NCI-H69 (cell line): Measurements from ENCODE around the gene MTHFD1.

Experiments
- DNase-seq: peaks from one replicate; lab custom pipeline; 2025; lab: John Stamatoyannopoulos, UW

The MTHFD1 gene

DNA sequence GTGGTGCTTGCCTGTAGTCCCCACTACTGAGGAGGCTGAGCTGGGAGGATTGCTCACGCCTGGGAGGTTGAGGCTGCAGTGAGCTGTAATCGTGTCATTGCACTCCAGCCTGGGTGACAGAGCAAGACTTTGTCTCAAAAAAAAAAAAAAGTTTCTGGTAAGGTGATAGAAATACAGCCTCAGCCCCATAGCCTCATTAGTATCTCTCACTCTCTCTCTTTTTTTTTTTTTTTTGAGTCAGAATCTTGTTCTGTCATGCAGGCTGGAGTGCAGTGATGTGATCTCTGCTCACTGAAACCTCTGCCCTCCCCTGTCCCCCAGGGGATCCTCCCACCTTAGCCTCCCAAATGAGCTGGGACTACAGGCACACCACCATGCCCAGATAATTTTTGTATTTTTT lies 19.2 kb downstream of the MTHFD1 start:
- no peak for DNase-seq

DNA sequence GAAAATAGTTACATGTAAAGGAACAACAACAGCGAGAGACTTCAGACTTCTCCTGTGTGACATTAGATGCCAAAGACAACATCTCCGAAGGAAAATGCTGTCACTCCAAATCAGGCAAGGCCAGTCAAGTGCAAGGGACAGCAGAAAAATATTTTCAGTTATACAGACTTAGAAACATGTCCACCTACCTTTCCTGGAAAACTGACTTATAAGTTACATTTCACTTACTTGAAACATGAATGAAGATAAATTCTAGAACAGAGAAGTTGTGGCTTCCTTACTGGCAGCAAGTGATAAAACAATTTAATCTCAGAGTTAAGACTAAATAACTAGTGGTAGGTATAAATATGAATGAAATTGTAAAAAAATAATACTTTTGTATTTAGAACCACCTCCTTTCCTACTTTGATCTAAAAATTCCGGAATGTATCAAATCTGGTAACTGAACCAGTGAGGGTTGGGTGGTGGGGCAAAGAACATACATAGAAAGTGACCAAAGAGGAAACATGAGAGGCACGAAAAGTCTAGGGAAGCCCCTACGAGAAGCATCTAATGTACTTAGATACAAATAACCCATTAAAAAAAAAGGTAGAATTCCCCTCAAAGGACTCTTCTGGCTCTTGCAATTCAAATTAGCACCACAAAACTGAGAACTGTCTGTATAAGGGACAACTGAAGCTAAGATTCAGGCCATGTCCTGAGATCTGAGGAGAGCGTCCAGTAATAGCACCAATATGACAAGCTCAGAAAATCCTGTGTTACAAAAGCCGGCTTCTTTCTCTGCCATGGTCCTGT lies 21.2 kb downstream of the MTHFD1 start:
- DNase-seq: no peak

DNA sequence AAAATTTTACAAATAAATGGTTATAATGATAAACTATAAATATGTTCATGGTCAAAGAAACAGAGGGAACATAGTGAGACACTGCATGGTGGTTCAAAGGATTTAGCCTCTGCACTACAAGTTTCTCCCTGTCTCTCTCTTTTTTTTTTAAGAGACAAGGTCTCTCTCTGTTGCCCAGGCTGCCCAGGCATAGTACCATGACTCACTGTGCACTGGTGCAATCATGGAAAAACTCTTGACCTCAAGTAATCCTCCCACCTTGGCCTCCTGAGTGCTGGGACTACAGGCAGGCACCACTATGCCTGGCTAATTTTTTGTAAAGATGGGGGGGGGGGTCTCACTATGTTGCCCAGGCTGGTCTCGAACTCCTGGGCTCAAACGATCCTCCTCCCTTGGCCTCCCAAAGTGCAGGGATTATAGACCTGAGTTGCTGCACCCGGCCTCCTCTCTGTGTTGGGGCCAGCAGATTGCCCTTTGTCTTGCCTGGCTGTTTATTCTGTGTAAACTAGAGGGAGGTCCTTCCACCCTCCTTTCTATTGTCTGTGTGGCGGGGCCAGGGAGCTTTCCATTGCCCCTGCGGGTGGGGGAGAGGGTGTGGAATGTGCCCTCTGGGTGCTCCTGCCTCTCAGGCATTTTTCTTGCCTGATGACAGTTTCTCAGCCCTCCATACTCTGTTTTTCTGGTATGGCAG lies 22.1 kb downstream of the MTHFD1 start:
- peak; percentile 85 for DNase-seq

DNA sequence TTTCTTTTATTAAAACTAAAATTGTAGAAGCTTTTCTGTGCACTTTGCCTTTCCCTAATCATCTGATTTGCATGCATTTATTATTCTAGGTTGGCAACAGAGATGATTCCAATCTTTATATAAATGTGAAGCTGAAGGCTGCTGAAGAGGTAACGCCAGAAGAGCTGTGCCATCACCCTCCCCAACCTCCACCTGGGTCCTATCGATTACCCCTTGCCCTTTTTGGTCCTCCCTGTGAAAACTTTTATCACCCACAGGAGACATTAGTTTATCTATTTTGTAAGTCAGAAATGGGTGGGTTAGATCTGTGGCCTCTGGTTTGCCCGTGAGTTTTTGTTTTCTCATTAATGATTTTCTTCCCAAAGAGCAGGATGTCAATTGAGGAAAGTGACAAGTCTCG lies 22.8 kb downstream of the MTHFD1 start:
- no peak for DNase-seq

DNA sequence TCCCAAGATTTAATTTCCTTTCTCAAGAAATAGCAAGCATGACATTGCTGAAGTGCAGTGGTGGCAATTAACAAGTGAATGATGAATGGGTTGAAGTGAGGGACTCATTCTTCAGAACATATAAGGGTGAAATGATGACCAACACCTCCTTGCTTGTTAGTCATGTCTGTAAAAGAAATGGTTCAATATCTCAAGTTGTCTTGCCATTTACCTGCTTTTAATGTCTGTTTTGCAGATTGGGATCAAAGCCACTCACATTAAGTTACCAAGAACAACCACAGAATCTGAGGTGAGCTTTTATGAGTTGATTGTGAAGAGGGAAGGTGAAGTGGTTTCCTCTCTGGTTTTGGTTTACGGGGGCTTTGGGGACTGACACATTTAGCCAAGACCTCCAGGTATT lies 24.1 kb downstream of the MTHFD1 start:
- DNase-seq: no peak

DNA sequence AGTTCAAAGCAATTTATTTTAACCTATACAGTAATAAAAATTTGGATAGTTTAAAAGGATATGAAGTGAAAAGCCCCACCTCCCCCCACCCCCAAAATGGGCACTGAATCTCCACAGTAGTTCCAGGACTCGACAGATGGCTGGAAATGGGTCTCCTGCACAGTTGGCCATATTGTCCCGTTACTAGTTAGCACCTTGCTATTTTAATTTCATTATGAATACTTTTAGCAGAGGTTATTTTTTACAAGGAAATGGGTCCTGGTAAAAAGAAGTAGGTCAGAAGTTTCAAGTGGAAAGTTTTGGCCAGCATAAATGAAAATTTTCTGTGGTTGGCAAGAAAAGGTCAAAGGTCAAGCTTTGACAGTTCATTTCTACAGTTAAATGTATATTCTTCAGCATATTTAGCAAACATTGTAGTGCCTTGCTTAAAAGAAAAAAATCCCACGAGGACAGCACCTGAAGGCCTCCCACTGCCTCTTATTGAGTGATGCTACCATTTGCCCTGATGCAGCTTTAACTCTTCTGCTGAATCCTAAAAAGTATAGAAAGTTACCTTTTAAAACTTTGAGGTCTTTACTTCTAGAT lies 28.3 kb downstream of the MTHFD1 start:
- no peak for DNase-seq

DNA sequence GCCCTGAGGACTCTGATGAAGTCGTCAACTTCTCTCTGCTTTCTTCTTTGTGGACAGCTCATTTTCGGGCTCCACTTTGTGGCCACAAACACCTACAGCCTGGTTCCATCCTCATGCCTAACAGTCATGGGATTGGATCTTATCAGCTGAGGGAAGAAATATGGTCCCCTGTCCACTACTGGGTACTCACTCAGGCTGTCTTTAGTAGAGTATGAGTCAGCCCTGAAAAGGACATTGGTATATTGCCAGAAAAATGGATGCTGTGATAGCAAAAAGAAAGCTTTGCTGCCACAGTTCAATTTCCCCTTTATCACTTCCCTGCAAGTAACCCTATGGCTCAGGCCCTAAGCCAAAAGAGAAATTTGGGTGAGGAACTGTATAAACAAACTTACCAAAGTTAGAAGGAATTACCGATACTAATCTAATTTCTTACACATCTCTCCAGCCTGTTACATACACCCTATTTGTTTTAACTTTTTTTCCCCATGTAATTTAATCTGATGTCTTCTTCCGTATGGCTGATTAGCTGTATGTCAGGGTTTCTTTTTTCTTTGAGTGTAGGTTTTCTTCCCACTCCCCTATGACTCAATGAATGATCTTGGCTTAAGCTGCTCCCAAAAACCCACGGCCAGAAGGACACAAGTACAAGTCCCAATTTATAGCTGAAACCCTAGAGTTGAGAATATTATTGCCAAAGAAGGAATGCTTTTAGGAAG lies 29.1 kb downstream of the MTHFD1 start:
- no peak for DNase-seq

DNA sequence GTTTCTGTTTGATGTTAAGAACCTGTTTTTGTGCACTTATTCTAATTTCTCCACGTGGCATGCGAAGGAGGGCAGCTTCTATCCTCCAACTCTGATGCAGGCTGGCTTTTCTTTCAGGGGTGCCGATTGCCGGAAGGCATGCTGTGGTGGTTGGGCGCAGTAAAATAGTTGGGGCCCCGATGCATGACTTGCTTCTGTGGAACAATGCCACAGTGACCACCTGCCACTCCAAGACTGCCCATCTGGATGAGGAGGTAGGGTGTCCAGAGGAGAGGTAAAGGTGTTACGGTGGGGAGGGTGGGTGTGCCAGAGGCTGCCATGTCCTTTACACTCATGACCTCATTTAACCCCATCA lies 29.6 kb downstream of the MTHFD1 start:
- DNase-seq: no peak

DNA sequence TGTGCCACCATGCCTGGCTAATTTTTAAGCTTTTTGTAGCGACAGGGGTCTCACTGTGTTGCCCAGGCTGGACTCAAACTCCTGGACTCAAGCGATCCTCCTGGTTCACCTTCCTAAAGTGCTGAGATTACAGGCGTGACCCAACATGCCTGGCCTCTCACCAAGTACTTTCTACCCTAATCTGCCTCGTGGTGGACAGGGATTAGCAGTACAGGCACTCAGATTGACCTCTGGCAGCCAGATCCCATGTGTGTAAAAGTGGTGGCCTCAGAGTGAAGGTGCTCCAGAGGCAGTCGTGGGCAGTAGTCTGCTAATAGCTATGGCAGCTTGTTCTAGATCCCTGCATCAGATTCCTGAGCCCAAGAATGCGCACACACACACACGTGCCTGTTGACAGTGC lies 30.9 kb downstream of the MTHFD1 start:
- DNase-seq: no peak

DNA sequence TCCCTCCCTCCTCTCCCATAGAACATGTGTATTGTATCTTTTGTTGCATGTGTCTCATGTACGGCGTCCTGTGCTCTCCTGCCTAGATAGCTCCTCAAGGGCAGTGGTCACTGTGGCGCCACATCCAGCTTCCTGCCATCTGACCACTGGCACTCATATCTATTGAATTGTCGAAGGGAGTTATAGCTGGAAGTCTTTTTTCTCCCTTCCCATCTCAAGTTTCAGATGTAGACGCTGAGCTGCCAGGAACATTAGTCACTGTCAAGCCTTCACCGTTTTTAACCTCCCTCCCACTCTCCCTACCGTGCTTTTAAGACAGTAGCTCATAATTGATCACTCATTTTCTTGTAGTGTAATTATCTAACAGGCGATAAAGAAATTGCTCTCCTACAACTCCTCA lies 33.0 kb downstream of the MTHFD1 start:
- peak; percentile 49 for DNase-seq

DNA sequence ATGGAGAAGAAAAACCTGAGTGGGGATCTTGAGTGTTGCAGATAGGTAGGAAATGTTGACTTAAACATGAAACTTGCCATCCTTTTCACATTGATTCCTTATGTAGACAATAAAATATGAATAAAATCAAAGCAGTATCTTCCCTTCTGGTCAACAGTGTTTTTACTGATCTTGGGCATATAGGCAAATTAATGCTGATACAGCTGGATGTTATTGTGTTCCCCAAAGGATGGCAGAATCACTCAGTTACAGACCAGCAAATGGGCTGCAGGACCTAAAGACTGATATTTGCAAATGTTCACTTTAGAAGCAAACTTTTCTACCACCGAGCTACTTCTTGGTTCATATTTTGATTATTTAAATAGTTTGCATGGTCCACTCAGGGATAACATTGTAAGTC lies 33.9 kb downstream of the MTHFD1 start:
- DNase-seq: no peak

DNA sequence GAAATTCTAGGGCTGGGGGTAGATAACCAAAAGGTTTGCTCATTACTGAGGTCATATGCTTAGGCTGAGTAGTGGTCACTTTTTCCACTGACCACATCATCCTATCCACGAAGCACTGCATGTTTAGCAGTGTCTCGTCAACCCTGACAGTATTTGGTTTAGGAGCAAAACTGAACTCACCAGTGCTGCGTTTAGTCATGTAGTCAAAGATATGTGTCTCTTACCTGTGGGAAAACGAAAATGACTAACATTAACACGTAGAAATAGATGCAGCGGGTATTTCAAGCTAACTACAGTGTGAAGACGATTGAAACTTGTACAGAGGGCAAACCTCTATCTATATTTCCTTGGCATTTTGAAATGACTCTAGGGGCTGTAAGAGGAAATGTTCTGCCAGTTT lies 34.6 kb downstream of the MTHFD1 start:
- DNase-seq: no peak

DNA sequence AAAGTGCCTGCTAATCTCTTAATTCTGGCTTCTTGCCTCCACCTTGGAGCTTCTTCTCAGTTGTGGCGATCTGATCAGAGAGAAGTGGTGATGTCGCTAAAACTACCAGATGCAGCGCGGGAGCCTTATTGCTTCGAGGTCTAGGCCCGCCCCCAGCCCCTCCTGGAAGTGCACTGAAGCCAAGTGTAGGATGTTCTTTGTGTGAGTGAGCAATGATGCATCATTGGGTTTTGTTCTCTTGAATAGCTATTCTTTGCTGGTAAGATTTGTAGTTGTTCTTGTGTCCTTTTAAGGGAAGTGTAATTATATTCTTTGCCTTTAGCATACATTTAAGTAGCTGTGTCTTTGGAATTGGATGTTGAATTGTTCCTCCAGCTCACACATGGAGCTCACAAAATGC lies 35.8 kb downstream of the MTHFD1 start:
- DNase-seq: no peak

DNA sequence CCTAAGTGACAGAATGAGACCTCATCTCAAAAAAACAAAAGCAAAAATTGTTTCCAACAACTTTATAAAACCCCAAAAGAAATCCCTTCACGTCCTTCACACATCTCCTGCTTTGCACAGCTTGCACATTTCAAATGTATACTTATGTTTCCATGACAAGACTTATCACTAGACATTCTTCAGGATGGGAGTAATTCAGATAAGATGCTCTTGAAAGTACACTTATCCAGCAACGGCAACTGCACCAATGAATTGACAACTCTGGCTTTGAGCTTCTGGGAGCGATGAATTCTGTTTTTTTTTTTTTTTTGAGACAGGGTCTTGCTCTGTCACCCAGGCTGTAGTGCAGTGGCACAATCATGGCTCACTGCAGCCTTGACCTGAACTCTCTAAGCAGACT lies 46.4 kb downstream of the MTHFD1 start:
- no peak for DNase-seq

DNA sequence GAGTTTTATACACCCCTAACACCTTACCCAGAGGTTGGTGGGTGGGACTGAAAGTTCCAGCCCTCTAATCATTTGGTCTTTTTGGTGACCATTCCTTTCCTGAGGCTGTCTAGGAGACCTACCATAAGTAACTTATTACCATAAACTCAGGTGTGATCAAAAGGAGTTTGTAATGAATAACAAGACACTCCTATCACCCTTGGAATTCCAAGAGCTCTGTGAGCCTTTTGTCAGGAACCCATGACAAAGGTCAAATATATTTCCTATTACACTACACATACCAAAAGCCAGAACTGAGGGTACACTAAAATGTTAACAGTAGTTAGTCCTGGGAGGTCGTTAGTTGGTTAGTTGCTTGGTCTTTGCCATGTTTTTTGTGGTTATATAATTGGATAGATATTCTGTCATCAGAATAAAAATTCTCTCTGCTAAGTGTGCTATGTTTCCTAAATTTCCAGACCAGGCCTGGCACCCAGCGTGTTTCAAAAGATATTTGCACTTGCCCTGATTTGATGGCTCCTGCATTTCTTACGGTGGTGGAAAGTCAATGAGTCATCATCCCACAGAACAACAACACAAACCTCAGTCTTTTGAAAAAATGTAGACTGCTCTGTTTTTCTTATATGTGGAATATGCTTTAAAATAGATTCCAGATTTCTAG lies 50.2 kb downstream of the MTHFD1 start:
- DNase-seq: no peak

DNA sequence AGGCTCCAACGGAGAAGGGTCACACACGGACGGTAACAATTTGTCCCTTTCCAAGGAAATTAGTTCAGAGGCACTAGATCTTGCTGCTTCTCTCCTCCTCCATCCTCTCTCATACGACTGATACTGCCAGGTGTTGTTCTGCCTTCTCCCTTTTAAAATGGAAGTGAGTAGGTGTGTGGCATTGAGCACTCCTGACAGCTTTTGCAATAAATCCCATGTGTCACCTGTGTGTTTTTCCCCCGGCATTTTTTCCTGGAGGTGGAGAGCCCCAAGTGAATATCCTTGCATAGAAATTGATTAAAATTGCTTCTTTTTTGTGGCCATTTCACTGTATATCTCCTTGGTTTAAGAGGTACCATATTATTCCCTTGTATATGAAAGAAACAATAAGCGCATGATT lies 51.0 kb downstream of the MTHFD1 start:
- no peak for DNase-seq

DNA sequence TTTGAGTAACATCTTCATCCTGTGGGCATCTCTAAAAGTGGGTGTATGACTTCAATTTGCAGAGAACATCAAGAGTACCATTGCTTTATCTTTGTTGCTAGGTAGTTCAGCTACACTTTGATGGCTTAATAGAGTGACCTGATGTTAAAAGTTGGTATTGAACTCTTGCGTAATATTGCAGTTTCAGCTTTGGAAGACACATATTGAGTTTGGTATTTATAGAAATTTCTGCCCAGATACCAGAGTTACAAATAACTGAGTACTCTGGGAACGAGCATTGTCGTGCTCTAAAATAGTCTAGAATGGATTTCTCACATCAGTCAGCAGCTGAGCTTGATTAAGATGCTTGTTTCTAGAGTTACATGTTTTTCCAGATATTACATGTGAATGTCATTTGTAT lies 52.3 kb downstream of the MTHFD1 start:
- no peak for DNase-seq

DNA sequence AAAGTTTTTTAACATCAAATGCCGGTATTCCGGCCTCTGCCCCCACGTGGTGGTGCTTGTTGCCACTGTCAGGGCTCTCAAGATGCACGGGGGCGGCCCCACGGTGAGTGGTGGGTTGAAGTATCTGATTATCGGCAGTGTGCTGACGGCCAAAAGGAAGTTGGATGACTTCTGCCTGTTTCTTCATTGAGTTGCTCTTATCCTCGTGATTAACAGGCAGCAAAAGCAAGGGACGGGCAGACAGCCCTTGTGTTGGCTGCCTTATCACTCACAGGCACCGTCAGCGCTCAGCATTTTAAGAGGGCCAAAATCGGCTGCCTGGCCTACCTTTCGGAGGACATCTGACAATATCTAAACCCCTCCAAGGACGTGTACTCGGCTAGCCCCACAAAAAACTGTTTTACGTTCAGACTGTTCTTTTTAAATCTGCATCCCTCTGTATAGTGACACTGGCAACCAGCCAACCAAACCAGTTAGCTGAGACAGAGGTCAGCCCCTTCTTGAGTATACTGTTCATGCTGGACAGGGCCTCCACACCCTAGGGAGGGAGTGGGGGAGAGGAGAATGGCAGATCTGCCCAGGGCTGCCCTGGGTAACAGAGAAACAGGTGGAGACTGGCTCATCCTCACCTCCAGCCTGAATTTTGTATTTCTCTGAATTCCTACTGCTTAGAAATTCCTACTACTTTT lies 54.3 kb downstream of the MTHFD1 start:
- no peak for DNase-seq

DNA sequence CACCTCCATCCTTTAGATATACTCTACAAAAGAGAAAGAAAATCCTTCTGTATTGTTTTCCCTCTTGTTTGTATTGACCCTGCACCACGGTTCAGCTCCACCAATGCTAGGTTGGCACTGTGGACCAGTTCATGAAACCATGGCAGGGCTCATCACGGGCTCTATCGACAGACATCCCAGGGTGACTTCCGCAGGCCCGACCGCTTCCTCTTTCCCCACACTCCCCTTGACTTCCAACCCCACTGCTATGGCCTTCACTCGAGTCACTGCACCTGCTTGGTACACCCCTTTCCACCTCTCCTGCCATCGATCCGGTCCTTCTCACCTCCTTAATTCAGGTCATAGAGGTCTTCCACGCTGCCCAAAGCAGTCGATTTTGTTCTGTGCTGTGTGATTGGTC lies 56.0 kb downstream of the MTHFD1 start:
- no peak for DNase-seq

DNA sequence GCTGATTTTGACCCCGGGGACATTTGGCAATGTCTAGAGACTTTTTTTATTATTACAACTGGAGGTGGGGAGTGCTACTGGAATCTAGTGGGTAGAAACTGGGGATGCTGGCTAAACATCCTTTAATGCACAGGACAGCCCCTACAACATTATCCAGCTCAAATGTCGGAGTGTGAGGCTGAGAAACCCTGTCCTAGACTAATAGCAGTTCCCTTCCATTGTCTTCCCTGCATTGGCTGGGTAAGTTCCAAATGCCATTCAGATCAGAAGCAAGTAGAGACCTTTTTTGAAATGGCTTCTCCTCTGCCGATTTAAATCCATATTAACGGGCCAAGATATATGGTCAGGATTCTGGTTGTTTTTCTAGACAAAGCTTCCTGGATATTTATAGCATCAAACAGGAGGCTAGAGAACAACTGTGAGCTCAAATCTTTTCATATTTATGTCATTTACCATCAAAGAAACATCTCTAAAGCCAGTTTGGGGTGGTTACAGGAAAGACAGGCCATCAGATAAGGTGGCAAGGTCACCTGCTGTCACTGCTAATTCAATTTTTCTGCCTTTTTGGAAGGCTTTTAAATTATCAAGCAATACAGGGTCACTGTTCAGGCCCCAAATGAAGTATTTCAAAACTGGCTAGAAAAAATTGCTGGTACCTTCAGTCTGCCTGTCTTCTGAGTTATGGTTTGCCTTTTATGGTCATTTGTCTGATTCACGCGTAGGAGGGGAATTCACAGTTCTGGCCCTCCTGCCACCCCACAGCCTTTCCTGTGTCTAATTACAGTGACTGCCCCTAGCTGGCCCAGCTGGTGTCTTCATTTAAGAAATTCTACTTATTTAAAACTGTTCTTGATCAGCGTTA lies 57.1 kb downstream of the MTHFD1 start:
- peak; percentile 57 for DNase-seq
